SK-N-SH (cell line): ENCODE results near the gene LARGE1. TPM values are rescaled to one million over a fixed set of nuclear protein-coding genes. Genes with fewer than 3 reads are reported as not detected.

ENCODE experiments used
- CTCF ChIA-PET: fragments of 300-600, 350-600 bp; formaldehyde crosslinking; extraction: SDS; loops from one replicate; lab custom pipeline; 2021; lab: Yijun Ruan, JAX
- POLR2A ChIA-PET: fragments of 350-600 bp; sonication (Branson Sonifier 250); formaldehyde crosslinking; extraction: SDS; loops from one replicate; lab custom pipeline; 2020; ENCODE audit warnings: antibody characterized with exemption, inconsistent platforms; lab: Yijun Ruan, JAX
- DNase-seq: peaks from one replicate; pipeline ENCODE4 v3.0.0; 2012
- H2AFZ ChIP-seq: fragments of 200-600 bp; sonication (generic); 2 replicates; pipeline ENCODE4 v1.8.1; 2016; ENCODE audit warnings: antibody characterized with exemption, mild to moderate bottlenecking, low read depth
- H3F3A ChIP-seq: fragments of 200-600 bp; sonication (generic); replicated peaks from 2 replicates; pipeline ENCODE3; 2016; ENCODE audit warnings: antibody characterized with exemption, mild to moderate bottlenecking; ENCODE audit not compliant: insufficient read depth
- H3K27ac ChIP-seq, 2 experiments: fragments of 200-500 bp in 1 of 2; fragments of 200-600 bp in 1 of 2; sonication (Bioruptor generic) in 1 of 2; sonication (generic), shearing (Covaris generic) in 1 of 2; 2 replicates each; pipeline versions ENCODE4 v1.5.1 to v1.6.1; 2014 to 2016; ENCODE audit warnings: low read depth in 2 of 2, inconsistent platforms in 1 of 2, low read length in 1 of 2, mild to moderate bottlenecking in 1 of 2, mixed read lengths in 1 of 2
- H3K27me3 ChIP-seq: fragments of 200-600 bp; sonication (generic), shearing (Covaris generic); 2 replicates; pipeline ENCODE4 v1.6.1; 2016; ENCODE audit warnings: mixed run types; ENCODE audit not compliant: insufficient read depth
- H3K36me3 ChIP-seq, 2 experiments: fragments of 200-500 bp in 1 of 2; fragments of 200-600 bp in 1 of 2; sonication (Bioruptor generic) in 1 of 2; sonication (generic) in 1 of 2; replicated peaks in 1 of 2; 2 replicates each; pipeline versions ENCODE3 to v1.5.1; 2014 to 2016; ENCODE audit warnings: low read length in 1 of 2, mild to moderate bottlenecking in 1 of 2; ENCODE audit not compliant: insufficient read depth in 2 of 2, control insufficient read depth in 1 of 2
- H3K4me1 ChIP-seq, 2 experiments: fragments of 200-500 bp in 1 of 2; fragments of 200-600 bp in 1 of 2; sonication (Bioruptor generic) in 1 of 2; sonication (generic), shearing (Covaris generic) in 1 of 2; 2 replicates each; pipeline versions ENCODE4 v1.5.1 to v1.6.1; 2014 to 2016; ENCODE audit warnings: low read depth in 1 of 2, low read length in 1 of 2, mixed run types in 1 of 2; ENCODE audit not compliant: insufficient read depth in 2 of 2, control insufficient read depth in 1 of 2
- H3K4me2 ChIP-seq: fragments of 200-600 bp; sonication (generic), shearing (Covaris generic); 2 replicates; pipeline ENCODE4 v1.6.1; 2017; ENCODE audit warnings: mixed run types
- H3K4me3 ChIP-seq, 2 experiments: fragments of 200-500 bp in 1 of 2; fragments of 200-600 bp in 1 of 2; sonication (Bioruptor generic) in 1 of 2; sonication (generic), shearing (Covaris generic) in 1 of 2; 2 replicates each; pipeline versions ENCODE4 v1.5.1 to v1.8.1; 2014 to 2016; ENCODE audit warnings: low read depth in 2 of 2, inconsistent platforms in 1 of 2, low read length in 1 of 2, mild to moderate bottlenecking in 1 of 2, mixed read lengths in 1 of 2, moderate library complexity in 1 of 2
- H3K79me2 ChIP-seq: fragments of 200-600 bp; sonication (generic); 2 replicates; pipeline ENCODE4 v1.8.1; 2017; ENCODE audit warnings: mild to moderate bottlenecking; ENCODE audit not compliant: insufficient read depth
- H3K9ac ChIP-seq: fragments of 200-600 bp; sonication (generic); 2 replicates; pipeline ENCODE4 v1.6.1; 2017; ENCODE audit warnings: mixed run types
- H3K9me2 ChIP-seq: fragments of 200-600 bp; sonication (generic); 2 replicates; pipeline ENCODE4 v1.6.1; 2017; ENCODE audit warnings: mixed run types
- H3K9me3 ChIP-seq: fragments of 200-600 bp; sonication (generic); 2 replicates; pipeline ENCODE4 v1.6.1; 2017; ENCODE audit warnings: mixed run types, mild to moderate bottlenecking, moderate library complexity
- H4K20me1 ChIP-seq: fragments of 200-600 bp; sonication (generic); 2 replicates; pipeline ENCODE4 v1.6.1; 2017; ENCODE audit warnings: mild to moderate bottlenecking, mixed run types; ENCODE audit not compliant: insufficient read depth
- FOSL2 ChIP-seq: IDR thresholded peaks from 2 replicates; pipeline ENCODE4 v1.4.0; 2012; ENCODE audit warnings: low read depth, mild to moderate bottlenecking, moderate library complexity, borderline replicate concordance
- FOXJ3 ChIP-seq: sonication (generic); formaldehyde crosslinking; IDR thresholded peaks from 2 replicates; pipeline ENCODE4 v1.5.1; 2020; ENCODE audit warnings: mild to moderate bottlenecking, missing genetic modification reagents
- GABPA ChIP-seq: IDR thresholded peaks from 2 replicates; pipeline ENCODE4 v1.4.0; 2012; ENCODE audit warnings: low read depth, mild to moderate bottlenecking
- GATA2 ChIP-seq: sonication (generic); formaldehyde crosslinking; IDR thresholded peaks from 2 replicates; pipeline ENCODE4 v1.5.0; 2020; ENCODE audit warnings: mild to moderate bottlenecking, missing genetic modification reagents
- MAX ChIP-seq: IDR thresholded peaks from 2 replicates; pipeline ENCODE4 v1.4.0; 2012; ENCODE audit warnings: low read depth
- MEF2A ChIP-seq: IDR thresholded peaks from 2 replicates; pipeline ENCODE4 v1.4.0; 2012; ENCODE audit warnings: low read depth, borderline replicate concordance
- NRF1 ChIP-seq: IDR thresholded peaks from 2 replicates; pipeline ENCODE4 v1.6.1; 2012; ENCODE audit warnings: low read depth, mild to moderate bottlenecking, low read length
- PBX3 ChIP-seq: IDR thresholded peaks from 2 replicates; pipeline ENCODE4; 2012
- REST ChIP-seq: IDR thresholded peaks from 2 replicates; pipeline ENCODE4 v1.6.1; 2012; ENCODE audit warnings: mild to moderate bottlenecking, low read depth, low read length, moderate library complexity
- TAF1 ChIP-seq: IDR thresholded peaks from 2 replicates; pipeline ENCODE4 v1.6.1; 2012; ENCODE audit warnings: low read depth, mild to moderate bottlenecking, low read length, moderate library complexity, borderline replicate concordance
- USF1 ChIP-seq: IDR thresholded peaks from 2 replicates; pipeline ENCODE4 v1.4.0; 2012; ENCODE audit warnings: low read depth, borderline replicate concordance
- USF2 ChIP-seq: fragments of 150-350 bp; IDR thresholded peaks from 2 replicates; pipeline ENCODE4 v1.6.1; 2017; ENCODE audit warnings: antibody characterized with exemption, low read length, low read depth, borderline replicate concordance
- polyA plus RNA-seq, 3 experiments: library from polyadenylated mRNA; depleted of rRNA; stranded (reverse); fragments of >200 nt; gene quantifications; 2 replicates each; pipeline ENCODE4 v1.2.3, GENCODE V29; 2012

LARGE1 gene
- polyA plus RNA-seq, 1 of the 3 experiments (the other 2 are of a cell fraction): 1.1 TPM

- Histone ChIP-seq H2AFZ (no peak overlapping the region), H3K4me2 (no peak overlapping the region), H3K9ac (no peak overlapping the region), H3K9me2 (no peaks in the 10 kb centered on the region), H3K4me1 (peaks cover 0 to 4% of the 10 kb centered on the region in 2 experiments; a peak in 1 of 4 replicates), H3K9me3 (no peaks in the 10 kb centered on the region), H3F3A (no peaks in the 10 kb centered on the region), H3K36me3 (no peaks in the 10 kb centered on the region), H3K79me2 (no peaks in the 10 kb centered on the region), H3K27me3 (no peaks in the 10 kb centered on the region), H4K20me1 (no peaks in the 10 kb centered on the region), H3K27ac (no peak overlapping the region), H3K4me3 (no peak overlapping the region)
- POLR2A ChIA-PET: no interaction called here
- no peak for DNase-seq
- CTCF ChIA-PET: interaction anchor here (1.0 kb wide), 1 partner anchor 592 kb away, joined by 5 read pairs; no protein-coding TSS in a partner anchor
- TF ChIP-seq MEF2A: no peak
- no peak for TF ChIP-seq REST
- no peak for TF ChIP-seq PBX3
- no peak for TF ChIP-seq MAX
- no peak for TF ChIP-seq GABPA
- no peak for TF ChIP-seq FOXJ3 (CRISPR knock-in tag)
- no peak for TF ChIP-seq GATA2 (CRISPR knock-in tag)
- no peak for TF ChIP-seq USF1
- TF ChIP-seq NRF1: no peak
- no peak for TF ChIP-seq FOSL2
- no peak for TF ChIP-seq TAF1
- no peak for TF ChIP-seq USF2
- TF ChIP-seq, all 33 proteins: peak for 0
Measured at GRCh38 chr22:33894036-33894435, 26.2 kb downstream of the LARGE1 start.
